Lung (tissue), 12 donors: ENCODE results near the gene PPARA. TPM values are rescaled to one million over a fixed set of nuclear protein-coding genes. Genes with fewer than 3 reads are reported as not detected.

Experiments
- ATAC-seq: fragments of 200-7000 bp; cut with Tn5 transposase; one replicate; pipeline ENCODE4 v1.9.1; 2020; ENCODE audit warnings: moderate number of reproducible peaks; ENCODE audit not compliant: insufficient read depth, low FRiP score
- DNase-seq, 3 donors: peaks; one replicate each; pipeline ENCODE4 v3.0.0-alpha.2; 2013 to 2017
- H3K27ac ChIP-seq, 2 donors: one replicate each; pipeline ENCODE4 v1.5.1; 2013; ENCODE audit warnings: mild to moderate bottlenecking in 2 of 2, moderate library complexity in 2 of 2, control low read depth in 1 of 2, inconsistent platforms in 1 of 2, low read depth in 1 of 2, low read length in 1 of 2
- H3K27me3 ChIP-seq, 3 donors: one replicate each; pipeline ENCODE4 v1.5.1; 2013; ENCODE audit warnings: low read length in 2 of 3; ENCODE audit not compliant: control insufficient read depth in 3 of 3, insufficient read depth in 3 of 3
- H3K36me3 ChIP-seq, 4 donors: one replicate each; pipeline ENCODE4 v1.5.1; 2013; ENCODE audit warnings: low read length in 4 of 4, mild to moderate bottlenecking in 1 of 4, moderate library complexity in 1 of 4; ENCODE audit not compliant: control insufficient read depth in 4 of 4, insufficient read depth in 4 of 4
- H3K4me1 ChIP-seq, 5 donors: one replicate each; pipeline ENCODE4 v1.5.1; 2013; ENCODE audit warnings: low read length in 5 of 5, mild to moderate bottlenecking in 2 of 5, moderate library complexity in 1 of 5; ENCODE audit not compliant: control insufficient read depth in 5 of 5, insufficient read depth in 5 of 5
- H3K4me3 ChIP-seq: one replicate; pipeline ENCODE4 v1.5.1; 2013; ENCODE audit warnings: mild to moderate bottlenecking, control low read depth, moderate library complexity
- H3K9ac ChIP-seq, 2 donors: one replicate each; pipeline ENCODE4 v1.5.1; 2013; ENCODE audit warnings: low read length in 2 of 2, control low read depth in 1 of 2; ENCODE audit not compliant: insufficient read depth in 1 of 2
- H3K9me3 ChIP-seq, 4 donors: one replicate each; pipeline ENCODE4 v1.5.1; 2013; ENCODE audit warnings: low read length in 3 of 4, mild to moderate bottlenecking in 1 of 4, moderate library complexity in 1 of 4; ENCODE audit not compliant: control insufficient read depth in 4 of 4, insufficient read depth in 3 of 4
- CTCF ChIP-seq: IDR thresholded peaks from 2 replicates; pipeline ENCODE4 v1.5.1; 2012; ENCODE audit warnings: mild to moderate bottlenecking; ENCODE audit errors: control extremely low read depth, extremely low read depth
- WGBS, 2 donors: extraction: QIAGEN DNeasy Blood & Tissue Kit; methylation state at CpG; one replicate each; pipeline ENCODE4 v1.1.7; 2013; 5-methylcytosine and 5-hydroxymethylcytosine counted together
- polyA plus RNA-seq, 2 donors: library from polyadenylated mRNA; stranded (reverse); fragments of 200-250 nt; gene quantifications; one replicate each; pipeline ENCODE4 v1.2.1, GENCODE V29; 2013
- total RNA-seq, 2 donors: library from RNA; depleted of rRNA in 1 of 2; stranded (reverse); fragments of >200 nt in 1 of 2; gene quantifications; one replicate each; pipeline ENCODE4 v1.2.1, GENCODE V29; 2014 to 2021
- donor health status: control.
- donor health status: control.
- donor health status: Bipolar disorder and iron deficiency.
- donor health status: healthy.
- donor health status: DM: yes; HTN: yes; CAD: no.

PPARA gene
- total and polyA plus RNA-seq, 4 donors, result 4.4 to 18.1 (median 11.0) TPM

GRCh38 chr22:46209262-46209661, 58.9 kb downstream of the PPARA start:
- peaks cover 2 to 15% (median 7%) of the 10 kb centered on the region in 4 donors for H3K9me3 ChIP-seq
- H3K27me3 ChIP-seq, result no peaks in the 10 kb centered on the region
- H3K36me3 ChIP-seq, result peaks cover 12 to 39% (median 15%) of the 10 kb centered on the region in 4 donors
- no peak for DNase-seq
- H3K4me1 ChIP-seq, result no peaks in the 10 kb centered on the region
- 98 to 100% methylated on average over 1 of the region's 1 CpG for WGBS, 2 donors
- H3K27ac ChIP-seq, result no peak overlapping the region
- no peak for ATAC-seq
- H3K4me3 ChIP-seq, result no peak overlapping the region
- no peak overlapping the region for H3K9ac ChIP-seq
- no peak for TF ChIP-seq CTCF

GRCh38 chr22:46212195-46212594, 61.9 kb downstream of the PPARA start:
- peaks cover 10 to 43% (median 25%) of the 10 kb centered on the region in 4 donors for H3K36me3 ChIP-seq
- no peak overlapping the region for H3K4me3 ChIP-seq
- peaks cover 2 to 15% (median 7%) of the 10 kb centered on the region in 4 donors for H3K9me3 ChIP-seq
- H3K9ac ChIP-seq, result no peak overlapping the region
- H3K27me3 ChIP-seq, result no peaks in the 10 kb centered on the region
- 91 to 93% methylated on average over 4 of the region's 4 CpGs for WGBS, 2 donors
- ATAC-seq (no peak), DNase-seq (no peak)
- TF ChIP-seq CTCF, result no peak
- no peaks in the 10 kb centered on the region for H3K4me1 ChIP-seq
- no peak overlapping the region for H3K27ac ChIP-seq

GRCh38 chr22:46213052-46213451, 62.7 kb downstream of the PPARA start:
- Histone ChIP-seq H3K36me3 (peaks cover 7 to 39% (median 22%) of the 10 kb centered on the region in 4 donors), H3K27ac (no peak overlapping the region), H3K4me3 (no peak overlapping the region), H3K4me1 (no peaks in the 10 kb centered on the region), H3K27me3 (no peaks in the 10 kb centered on the region), H3K9me3 (peaks cover 2 to 15% (median 7%) of the 10 kb centered on the region in 4 donors), H3K9ac (no peak overlapping the region)
- ATAC-seq, result no peak
- DNase-seq, result no peak
- TF ChIP-seq CTCF, result no peak
- WGBS, 2 donors, result 95 to 96% methylated on average over 4 of the region's 4 CpGs

GRCh38 chr22:46214149-46214548, 63.8 kb downstream of the PPARA start:
- Histone ChIP-seq H3K27me3 (no peaks in the 10 kb centered on the region), H3K9me3 (peaks cover 2 to 10% (median 2%) of the 10 kb centered on the region in 4 donors), H3K27ac (no peak overlapping the region), H3K4me1 (no peaks in the 10 kb centered on the region), H3K9ac (no peak overlapping the region), H3K36me3 (peaks cover 2 to 33% (median 23%) of the 10 kb centered on the region in 4 donors), H3K4me3 (no peak overlapping the region)
- ATAC-seq (no peak), DNase-seq (no peak)
- no peak for TF ChIP-seq CTCF
- 97 to 98% methylated on average over 29 of the region's 29 CpGs for WGBS, 2 donors
